HG03175 (cell line): ENCODE measurements around the gene PLPPR5.

Experiments used
- ATAC-seq: cut with Tn5 transposase; IDR thresholded peaks from one replicate; pipeline ENCODE4 v1.9.1; 2021; ENCODE audit warnings: mild to moderate bottlenecking, moderate library complexity; ENCODE audit not compliant: unreplicated experiment

Gene PLPPR5

DNA sequence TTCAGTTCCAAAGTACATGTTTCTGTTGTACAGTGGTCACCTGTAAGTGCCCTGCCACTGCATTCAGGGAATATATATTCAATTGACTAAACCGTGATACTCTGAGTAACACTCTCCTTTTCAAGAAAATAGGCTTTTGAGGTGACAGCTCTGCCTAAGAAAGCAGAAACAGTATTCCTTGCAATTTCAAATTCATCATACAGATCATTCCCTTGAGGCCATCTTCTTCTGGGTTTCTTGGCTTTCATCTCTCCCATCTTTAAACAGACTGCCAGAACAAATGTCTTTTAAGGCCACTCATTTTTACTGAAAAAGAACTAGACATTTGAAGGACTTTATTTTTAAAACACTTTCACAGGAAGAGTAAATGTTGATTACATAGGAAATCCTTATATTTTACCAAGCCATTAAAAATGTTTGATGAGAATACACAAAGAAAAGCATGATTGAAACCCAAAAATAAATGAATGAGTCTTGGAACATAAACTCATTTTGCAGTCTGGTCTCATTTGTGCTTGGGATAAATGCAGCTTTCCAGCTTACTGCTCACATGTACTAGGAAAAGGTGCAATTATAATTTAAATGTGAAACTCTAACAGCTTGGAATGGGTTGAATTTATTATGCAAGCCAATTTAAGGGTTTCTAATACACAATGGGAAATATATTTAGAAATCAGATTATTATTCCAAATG is 34.7 kb downstream of the PLPPR5 start:
- ATAC-seq: no peak

DNA sequence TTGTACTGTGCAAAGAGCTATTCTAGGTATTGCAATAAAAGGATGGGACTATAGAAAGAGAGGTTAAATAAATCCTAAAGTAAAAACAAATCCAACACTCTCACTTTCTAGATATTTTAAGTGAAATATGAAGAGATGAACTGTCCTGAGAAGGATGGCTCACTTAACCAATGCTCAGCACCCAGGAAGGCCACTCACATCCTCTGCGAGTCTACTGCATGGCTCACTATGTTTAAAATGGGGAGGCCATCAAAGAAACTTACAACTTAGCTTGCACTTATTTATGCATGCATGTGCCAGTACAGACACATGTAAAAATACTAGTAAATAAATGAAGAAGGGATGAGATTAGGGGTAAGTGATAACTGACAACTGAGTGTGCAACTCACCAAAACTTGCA is 37.5 kb downstream of the PLPPR5 start:
- no peak for ATAC-seq

DNA sequence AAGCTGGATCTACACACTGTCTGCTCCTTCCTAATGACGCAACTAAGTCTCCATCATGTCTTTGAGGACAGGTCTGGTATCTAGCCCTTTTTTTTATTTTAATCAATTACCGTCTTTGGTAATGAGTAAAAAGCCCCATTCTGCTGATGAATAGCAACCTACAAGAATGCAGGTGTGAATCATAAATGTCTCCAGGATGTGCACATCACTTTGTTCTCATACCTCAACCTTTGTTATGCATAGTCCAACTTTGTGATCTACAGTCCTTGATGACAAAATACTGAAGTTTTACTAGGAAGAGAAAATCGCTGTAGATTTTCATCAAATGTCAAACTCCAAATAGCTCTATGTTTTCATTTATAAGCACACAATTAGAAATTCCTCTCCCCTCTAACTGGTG is 39.3 kb downstream of the PLPPR5 start:
- ATAC-seq: no peak

DNA sequence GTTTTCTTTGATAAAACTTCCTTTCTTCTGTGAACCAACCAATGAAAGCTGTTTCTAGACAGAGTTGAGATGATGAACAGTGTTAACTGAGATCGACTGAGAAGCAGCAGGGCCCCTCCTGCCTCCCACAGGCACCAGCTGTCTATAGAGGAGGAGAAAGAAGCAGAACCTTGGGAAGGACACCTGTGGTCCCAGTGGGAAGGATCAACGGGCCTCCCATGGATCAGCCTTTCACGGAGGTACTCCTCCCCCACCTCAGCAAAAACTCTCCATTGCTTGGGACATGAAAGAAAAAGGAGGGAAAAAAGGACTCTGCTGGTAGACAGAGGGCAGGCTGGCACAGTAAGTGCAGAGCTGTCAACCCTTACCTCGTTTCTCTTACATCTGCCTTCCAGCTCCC is 40.5 kb downstream of the PLPPR5 start:
- ATAC-seq: no peak

DNA sequence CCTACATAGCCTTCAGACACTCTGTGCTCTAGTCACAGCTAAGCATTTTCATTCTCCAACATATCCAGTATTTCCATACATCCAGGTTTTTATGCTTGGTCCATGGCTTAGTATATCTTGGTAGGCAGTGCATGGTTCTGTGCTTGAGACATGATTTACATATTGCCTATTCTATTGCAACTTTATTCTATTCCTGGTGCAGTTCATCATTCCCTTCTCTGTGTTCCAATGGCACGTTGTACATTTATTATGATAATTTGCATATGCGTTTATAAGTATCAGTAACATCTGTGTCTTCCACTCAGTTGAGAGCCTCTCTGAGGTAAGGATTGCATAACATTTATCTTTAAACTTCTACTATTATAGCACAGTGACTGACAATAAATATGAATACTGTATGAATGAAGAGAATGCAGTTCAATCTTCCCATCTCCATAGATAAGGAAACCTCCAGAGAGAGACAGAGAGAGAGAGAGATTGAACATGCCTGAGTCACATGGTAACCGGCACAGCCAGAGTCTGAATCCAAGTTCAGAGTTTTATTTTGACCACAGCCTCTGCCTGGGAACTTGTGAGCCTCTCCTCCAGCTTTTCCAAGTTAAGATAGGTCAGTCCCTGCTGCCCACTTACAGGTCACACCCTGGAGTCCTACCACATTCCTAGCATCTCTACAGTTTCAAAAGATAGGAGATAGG is 41.5 kb downstream of the PLPPR5 start:
- no peak for ATAC-seq

DNA sequence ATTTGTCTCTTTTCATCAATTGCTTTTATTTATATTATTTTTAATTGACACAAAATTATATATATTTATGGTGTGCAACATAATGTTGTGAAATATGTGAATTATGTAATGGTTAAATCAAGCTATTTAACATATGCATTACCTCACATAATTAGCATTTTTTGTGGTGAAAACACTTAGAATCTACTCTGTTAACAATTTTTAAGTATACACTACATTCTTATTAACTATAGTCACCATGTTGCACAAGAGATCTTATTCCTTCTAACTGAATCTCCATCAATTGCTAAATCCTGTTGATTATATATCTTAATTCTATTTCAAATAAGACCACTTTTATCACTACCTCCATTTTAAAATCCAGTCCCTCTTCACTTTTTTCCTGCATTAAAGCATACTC is 42.5 kb downstream of the PLPPR5 start:
- ATAC-seq: no peak

DNA sequence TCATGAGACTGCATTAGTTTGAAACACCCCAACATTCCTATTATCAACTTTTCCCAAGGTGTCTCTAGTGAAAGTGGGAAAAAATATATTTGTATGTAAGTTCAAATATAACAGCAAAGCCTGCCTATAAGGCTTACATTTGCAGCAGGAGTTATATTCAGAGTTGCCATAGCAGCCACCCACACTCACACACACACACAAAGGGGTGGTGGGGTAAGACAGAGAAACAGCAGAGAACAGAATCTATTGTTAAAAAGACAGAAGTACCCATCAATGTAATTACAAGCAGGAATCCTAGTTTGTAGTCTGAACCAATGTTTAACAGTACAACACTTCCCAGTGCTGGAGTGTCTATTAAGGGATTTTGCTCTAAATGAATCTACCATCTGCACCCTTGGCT is 55.0 kb downstream of the PLPPR5 start:
- ATAC-seq: no peak

DNA sequence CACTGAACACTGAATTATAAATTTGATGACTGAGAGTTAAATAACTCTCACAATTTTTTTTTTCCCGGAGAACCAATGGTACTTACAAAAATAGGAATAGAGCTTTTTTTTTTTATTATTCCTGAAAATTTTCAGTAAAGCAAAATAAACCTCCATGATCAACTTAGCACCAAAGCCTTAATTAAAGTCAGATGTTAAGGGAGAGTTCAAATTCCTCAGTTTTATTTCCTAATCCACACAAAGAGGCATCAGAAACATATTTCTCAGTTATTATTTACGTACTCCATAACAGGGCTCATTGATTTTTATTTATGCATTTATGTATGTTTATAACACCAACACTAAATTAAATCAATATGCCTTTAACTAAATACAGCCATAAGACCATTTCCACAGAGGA is 55.5 kb downstream of the PLPPR5 start:
- ATAC-seq: no peak

DNA sequence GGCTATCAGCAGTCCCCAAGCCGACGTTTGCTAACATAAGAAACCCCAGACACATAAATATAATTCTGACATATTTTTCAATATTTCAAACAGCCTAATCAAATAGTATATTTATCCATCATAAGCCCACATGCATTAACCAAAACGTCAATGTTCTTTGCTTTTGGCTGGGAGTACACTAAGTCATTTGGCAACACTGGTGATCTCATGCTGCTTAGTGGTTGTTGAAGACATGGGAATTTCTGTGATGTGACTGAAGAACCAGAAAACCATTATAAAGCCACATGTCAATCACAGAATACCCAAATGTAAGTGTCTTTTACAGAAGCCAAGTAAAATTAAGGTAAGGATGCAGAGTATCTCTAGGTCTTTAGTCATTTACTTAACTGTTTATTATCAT is 57.6 kb downstream of the PLPPR5 start:
- no peak for ATAC-seq

DNA sequence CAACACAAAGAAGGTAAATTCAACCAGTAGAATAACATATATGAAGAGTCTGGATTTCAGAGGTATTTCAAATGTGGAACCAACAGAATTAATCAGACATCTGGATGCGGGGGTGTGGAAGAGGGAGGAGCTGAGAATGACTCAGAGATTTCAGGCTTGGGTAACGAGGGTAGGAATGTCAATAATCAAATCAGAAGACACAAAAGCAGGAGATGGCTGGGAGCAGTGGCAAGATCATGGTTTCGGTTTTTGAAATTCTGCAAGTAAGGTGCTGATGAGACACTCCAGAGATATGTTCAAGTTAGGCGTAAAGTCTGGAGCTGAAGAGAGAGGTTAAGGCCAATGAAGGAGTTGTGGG is 64.0 kb downstream of the PLPPR5 start:
- ATAC-seq: no peak

DNA sequence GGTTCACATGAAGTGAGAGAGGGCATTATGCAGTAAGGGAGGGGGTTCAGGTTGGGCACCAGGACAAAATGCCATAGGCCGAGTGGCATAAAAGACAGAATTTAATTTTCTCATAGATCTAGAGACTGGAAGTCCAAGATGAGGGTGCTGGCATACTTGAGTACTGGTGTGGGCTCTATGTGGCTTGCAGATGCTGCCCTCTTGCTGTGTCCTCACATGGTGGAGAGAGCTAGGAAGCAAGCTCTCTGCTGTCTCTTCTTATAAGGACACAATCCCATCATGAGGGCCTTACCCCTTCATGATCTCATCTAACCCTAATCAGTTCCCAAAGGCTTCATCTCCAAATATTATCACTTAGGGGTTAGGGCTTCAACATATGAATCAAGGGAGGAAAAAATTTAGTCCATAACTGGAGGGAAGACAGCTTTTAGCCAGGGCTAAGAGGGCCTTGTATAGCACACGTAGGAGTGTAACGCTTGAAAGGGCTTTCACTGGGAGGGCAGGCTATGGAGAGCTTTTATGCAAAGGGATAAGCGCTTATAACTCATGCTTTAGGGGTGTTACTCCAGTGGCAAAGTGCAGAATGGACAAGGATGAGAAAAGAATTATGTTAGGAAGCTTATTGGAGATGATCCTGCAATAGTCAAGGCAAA is 64.5 kb downstream of the PLPPR5 start:
- no peak for ATAC-seq

DNA sequence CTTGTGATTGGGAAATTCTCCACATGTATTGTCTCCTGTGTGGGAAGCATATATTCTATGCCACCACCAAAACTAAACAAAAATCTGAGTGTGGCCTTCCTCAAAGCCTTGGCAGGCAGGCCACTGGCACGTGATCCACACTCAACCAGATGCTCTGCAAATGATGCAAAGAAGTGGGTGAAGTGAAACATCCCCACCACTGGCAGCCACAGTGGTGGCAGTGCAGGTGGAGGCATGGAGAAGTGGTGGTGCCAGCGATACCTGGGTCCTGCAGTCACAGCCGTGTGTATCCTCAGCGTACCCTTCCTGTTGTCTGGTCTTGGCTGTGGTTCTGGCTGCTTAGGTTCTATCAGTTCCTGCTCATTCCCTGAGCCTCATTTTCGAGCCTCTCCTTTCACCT is 65.2 kb downstream of the PLPPR5 start:
- ATAC-seq: no peak

DNA sequence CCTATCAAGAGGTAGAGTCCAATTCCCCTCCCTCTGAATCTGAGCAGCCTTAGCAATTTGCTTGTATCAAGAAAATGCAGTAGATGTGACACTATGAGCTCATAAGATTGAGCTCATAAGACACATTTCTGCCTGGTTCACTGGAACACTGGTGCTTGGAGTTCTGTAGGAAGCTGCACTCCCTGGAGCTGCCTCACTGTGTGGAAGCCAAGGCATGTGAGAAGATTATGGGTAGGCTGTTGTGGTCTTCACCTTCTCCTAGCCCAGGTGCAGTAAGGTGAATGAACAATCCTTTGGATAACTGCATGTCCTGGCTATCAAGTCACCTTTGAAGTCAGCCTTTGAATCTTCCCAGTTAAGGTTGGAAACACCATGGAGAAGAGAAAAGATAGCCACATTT is 67.3 kb downstream of the PLPPR5 start:
- ATAC-seq: no peak

DNA sequence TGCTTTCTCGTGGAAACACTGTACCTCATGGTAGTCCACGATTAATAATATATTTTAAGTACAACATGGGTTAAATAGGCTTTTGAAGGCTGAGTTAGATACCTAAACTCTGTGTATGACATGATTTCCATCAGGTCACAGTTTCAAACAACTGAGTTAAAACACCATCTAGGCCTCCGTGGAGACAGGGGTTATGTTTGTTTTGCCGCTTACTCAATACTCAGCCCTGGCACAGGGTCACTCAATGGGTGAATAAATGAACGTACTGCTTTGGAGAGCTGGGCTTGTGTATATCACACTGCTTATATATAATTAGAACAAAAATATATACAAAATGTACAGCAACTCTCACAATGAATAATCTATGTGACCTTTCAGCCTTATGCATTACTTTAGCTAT is 72.5 kb downstream of the PLPPR5 start:
- no peak for ATAC-seq

DNA sequence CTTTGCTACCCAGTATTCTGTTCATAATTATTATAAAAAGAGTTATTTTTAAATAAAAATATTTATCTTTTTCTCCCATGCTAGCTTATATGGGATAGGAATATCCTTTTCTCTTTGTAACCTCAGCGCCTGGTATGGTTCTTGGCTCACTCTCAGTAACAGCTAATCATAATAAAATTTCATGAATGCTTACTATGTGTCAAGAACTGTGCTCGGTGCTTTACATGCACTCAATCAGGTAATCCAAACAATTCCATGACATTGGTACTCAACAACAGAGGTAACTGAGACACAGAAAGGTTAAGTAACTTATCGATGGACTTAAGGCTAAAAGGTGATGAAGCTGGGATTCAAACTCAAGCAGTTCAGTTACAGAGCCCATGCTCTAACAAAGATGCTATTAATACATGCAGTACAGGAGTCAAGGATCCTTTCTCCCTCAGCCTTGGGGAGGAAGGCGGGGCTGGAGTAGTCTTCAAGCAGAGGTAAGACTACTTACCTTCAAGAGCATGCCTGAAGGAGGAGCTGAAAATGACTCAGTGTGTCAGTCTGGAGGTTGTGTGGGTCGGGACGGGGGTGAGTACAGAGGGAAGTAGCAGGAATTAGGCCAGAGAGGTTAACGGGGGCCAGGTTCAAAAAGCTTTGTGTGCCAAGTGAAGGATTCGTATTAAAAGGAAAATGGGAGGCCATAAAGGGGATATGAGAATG is 73.4 kb downstream of the PLPPR5 start:
- no peak for ATAC-seq

DNA sequence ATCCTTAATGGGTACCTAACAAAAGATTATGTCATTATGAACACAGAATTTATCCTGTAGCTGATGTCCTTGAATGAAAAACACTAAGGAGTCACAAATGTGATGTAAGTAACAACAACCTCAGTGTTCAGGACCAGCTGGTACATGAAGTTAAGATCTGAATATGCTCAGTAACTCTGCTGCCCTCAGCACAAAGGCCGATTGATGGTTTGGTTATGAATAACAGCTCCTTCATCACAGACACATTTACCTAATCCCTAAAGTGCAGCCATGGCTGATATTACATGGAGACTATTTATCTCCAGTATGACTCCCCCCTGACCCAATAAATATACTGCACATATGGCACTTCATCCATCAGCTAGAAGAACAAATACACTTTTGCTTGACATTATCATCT is 75.2 kb downstream of the PLPPR5 start:
- no peak for ATAC-seq

DNA sequence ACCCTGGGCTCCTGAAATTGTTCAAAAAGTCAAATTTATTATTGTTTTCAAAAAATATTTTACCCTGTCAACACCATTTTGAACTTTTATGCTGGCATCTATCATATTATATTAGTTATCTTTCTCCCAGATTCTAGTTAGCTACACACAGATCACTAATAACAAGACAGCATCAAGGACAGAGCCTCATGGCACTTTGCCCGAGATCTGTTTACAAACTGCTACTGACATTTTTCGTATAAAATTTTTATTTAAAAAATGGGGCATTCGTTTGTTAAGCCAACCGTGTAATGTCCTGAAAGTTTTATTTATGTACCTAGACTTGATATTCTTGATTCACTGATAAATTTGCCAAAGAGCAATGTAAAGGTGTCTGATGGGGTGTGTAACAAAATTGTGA is 78.1 kb downstream of the PLPPR5 start:
- no peak for ATAC-seq

DNA sequence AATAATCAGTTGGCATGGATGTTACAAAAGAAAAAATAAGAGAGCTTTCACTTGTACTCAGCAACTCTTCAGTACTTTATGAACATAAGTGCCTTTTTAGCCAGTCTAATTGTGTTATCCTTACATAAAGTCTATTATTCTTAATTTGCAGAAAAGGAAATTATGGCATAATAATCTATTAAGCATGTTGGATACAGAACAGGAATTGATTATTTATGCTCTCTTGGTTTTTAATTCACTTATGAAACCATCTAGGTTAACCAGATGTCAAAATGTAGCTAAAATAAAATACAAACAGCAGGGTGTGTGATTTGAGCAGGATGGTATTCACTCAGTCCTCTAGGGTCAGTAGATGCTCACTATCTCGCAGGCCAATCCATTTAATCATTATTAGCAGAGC is 79.7 kb downstream of the PLPPR5 start:
- ATAC-seq: no peak

DNA sequence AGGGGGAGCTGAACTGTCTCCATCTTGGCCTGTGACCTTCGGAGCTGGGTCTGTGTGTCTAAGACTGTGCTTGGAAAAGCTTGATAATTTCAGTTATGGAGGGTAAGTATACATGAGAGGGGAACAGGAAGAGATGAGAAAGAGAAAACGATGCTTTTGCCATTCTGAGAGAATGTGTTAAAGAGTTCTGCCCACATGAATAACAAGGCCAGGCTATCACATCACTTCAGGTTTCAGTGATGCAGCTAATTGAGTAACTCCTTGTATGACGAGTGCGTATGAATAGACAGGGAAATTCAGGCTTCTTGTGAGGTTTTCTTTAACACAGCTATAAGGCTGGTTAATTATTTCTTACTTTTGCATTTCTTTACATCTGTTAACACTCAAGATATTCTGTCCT is 81.0 kb downstream of the PLPPR5 start:
- no peak for ATAC-seq

DNA sequence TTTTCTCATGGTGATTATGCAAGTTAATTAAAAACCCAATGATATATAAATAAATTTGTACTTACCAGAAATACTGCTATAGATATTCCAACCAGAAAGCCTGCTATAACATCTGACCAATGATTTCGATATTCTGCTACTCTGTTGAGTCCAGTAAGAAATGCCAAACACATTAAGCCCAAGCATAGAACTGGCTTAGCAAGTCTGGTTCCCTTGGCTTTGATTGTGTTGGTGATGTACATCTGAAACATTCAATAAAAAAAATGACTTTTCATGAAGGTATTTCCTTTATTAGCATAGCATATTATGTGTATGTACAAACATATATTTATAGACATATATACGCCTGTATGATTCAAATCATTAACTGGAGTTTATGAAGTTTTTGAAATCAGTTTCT is 82.8 kb downstream of the PLPPR5 start:
- no peak for ATAC-seq

DNA sequence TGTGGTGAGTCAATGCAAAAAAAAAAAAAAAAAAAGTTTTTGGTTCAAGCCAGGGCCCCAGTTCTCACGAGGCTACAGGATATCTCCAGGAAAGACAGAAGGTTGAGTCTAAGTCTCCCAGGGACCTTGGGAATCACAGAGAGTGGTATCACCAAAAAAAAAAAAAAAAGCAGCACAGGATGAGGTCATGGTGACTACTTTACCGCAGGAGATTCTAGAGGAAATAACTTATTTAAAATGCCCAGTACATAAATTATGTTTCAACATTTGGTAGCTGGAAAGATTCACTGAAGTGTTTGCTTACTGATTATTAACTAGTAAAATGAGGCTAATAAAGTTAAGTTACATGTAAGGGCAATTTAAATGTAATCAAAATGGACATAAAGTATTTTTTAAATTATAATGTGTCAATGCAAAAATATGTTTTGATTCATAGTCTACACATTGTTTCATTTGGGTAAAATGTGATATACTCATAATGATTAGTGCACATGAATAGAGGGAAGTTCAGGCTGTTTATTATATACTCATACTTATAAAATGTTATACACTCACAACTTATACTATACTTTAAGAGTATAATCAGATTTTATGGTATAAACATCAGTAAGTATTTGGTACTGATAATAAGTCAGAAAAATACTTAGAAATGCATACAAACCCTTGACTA is 84.1 kb downstream of the PLPPR5 start:
- ATAC-seq: no peak
